ENCODE results near the gene OLIG1. TPM values are rescaled to one million over a fixed set of nuclear protein-coding genes. Genes with fewer than 3 reads are reported as not detected.

Gene OLIG1
- total RNA-seq, 4 donors from 2014 or later: not detected

DNA sequence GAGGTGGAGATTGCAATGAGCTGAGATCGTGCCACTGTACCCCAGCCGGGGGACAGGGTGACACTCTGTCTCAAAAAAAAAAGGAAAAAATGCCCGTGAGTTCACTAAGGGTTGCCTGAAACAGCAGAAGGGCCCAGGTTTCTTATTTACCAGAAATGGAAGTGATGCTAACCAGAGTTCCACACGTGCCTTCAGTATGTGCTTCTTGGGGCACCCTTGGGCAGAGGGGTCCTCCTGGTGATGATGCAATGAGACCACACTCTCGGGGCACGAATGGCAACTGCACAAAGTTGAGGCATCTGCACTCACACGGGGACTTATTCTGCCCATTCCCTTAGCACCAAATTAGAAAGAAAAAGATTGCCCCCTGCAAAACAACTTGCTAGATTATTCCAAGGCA, 29.2 kb downstream of the OLIG1 start:
- TF ChIP-seq CTCF (IDR thresholded peaks at IDR 0.05; ENCODE audit: low read depth): no peak

DNA sequence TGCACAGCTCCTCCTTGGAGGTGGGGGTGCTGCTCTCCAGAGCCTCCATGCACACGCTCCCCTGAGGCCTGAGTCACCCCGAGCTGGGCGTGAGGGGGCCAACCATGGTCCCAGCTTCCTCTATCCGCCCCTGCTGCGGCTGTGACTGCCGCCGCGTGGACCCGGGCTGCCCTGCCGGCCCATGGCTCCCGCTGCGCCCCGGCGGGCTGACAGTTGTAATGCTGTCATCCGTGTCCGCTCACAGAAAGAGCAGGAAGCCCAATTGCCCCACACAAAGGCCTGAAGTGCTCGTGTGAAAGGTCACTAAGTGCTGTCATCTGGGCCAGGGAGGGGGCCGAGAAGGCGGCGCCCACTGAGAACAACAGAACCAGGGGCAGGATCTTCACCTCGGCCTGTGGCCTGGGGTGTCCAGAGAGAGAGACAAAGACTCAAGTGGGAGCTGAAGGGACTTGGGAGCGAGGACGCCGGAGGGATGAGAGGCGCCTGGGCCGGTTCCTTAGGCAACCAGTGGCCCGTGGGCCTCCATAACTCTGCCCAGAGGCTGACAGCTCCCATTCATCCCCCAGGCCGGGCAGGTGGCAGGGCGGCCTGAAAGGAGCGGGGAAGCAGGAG, 31.5 kb downstream of the OLIG1 start:
- TF ChIP-seq CTCF (IDR thresholded peaks at IDR 0.05; ENCODE audit: low read depth): no peak

- TF ChIP-seq CTCF (IDR thresholded peaks at IDR 0.05; ENCODE audit: low read depth): no peak
Measured at GRCh38 chr21:33105088-33105487, 35.1 kb downstream of the OLIG1 start.

DNA sequence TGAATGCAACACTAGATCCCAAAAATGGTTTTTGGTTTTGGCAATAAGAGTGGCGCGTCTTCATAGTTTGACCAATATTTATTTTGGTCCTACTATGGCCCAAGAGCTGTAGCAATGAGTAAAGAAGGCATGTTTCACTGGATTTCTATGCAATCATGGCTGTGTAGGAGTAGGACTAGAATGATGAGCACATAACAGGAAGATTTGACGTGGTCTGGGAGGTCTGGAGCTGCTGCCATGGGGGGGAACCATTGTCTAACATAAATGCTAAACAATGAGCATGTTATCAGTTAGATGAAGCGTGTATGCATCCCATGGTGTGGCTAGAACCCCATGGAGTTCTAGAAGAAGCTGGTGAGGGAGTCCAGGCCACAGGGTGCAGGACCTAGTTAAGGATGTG, 38.3 kb downstream of the OLIG1 start:
- no peak for TF ChIP-seq CTCF (IDR thresholded peaks at IDR 0.05; ENCODE audit: low read depth)

- TF ChIP-seq CTCF (IDR thresholded peaks at IDR 0.05; ENCODE audit: low read depth): no peak
Measured at GRCh38 chr21:33109574-33110339, 39.8 kb downstream of the OLIG1 start.

DNA sequence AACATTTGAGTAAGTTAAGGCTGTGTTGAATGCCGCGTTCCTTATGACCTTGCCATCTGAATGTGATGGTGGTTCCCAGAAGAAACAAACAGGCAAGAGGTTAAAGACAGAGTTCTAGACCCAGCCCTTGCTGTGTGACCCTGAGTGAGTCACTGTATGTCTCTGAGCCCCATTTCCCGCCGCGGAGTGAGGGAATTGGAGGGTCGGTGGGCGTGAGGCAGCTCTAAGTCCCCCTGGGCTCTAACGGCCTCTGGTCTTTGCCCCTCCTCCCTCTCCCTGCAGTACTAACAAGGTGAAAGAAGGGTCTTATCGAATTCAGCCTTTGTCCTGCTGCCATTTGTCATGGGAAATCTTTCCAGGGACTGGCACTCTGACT, 40.4 kb downstream of the OLIG1 start:
- TF ChIP-seq CTCF (IDR thresholded peaks at IDR 0.05; ENCODE audit: low read depth): no peak

- no peak for TF ChIP-seq CTCF (IDR thresholded peaks at IDR 0.05; ENCODE audit: low read depth)
Measured at GRCh38 chr21:33111577-33111976, 41.6 kb downstream of the OLIG1 start.
